ENCODE results near the gene GCK.

DNA sequence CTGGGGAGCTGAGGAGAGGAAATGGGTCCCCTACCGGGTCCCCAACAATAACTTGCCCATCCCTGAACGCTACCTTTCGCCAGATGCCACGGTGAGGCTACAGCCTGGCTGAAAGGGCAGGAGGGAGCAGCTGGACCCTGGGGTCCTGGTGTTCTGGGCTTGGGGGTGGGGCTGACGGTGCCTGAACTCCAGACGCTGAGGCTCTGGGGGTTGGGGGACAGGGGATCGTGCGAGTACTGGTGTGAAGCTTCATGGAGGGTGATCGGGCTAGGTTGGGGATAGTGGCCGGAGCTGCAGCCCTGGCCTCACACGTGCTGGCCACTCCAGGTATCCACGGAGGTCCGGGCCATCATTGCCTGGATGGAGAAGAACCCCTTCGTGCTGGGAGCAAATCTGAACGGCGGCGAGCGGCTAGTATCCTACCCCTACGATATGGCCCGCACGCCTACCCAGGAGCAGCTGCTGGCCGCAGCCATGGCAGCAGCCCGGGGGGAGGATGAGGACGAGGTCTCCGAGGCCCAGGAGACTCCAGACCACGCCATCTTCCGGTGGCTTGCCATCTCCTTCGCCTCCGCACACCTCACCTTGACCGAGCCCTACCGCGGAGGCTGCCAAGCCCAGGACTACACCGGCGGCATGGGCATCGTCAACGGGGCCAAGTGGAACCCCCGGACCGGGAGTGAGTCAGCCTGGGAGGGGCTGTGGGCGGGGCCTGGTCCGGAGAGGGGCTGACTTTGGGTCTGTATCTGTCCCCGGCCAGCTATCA lies 76.8 kb downstream of the GCK start:
- TF ChIP-seq TOX (CRISPR knock-in tag; IDR thresholded peaks at IDR 0.05; ENCODE audit: borderline replicate concordance) (no peak), CSDC2 (CRISPR knock-in tag; IDR thresholded peaks at IDR 0.05) (no peak)
- TF ChIP-seq, protein P1, sequence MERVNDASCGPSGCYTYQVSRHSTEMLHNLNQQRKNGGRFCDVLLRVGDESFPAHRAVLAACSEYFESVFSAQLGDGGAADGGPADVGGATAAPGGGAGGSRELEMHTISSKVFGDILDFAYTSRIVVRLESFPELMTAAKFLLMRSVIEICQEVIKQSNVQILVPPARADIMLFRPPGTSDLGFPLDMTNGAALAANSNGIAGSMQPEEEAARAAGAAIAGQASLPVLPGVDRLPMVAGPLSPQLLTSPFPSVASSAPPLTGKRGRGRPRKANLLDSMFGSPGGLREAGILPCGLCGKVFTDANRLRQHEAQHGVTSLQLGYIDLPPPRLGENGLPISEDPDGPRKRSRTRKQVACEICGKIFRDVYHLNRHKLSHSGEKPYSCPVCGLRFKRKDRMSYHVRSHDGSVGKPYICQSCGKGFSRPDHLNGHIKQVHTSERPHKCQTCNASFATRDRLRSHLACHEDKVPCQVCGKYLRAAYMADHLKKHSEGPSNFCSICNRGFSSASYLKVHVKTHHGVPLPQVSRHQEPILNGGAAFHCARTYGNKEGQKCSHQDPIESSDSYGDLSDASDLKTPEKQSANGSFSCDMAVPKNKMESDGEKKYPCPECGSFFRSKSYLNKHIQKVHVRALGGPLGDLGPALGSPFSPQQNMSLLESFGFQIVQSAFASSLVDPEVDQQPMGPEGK (CRISPR knock-in tag; IDR thresholded peaks at IDR 0.05; ENCODE audit: borderline replicate concordance) = no peak
- TF ChIP-seq, protein P2, sequence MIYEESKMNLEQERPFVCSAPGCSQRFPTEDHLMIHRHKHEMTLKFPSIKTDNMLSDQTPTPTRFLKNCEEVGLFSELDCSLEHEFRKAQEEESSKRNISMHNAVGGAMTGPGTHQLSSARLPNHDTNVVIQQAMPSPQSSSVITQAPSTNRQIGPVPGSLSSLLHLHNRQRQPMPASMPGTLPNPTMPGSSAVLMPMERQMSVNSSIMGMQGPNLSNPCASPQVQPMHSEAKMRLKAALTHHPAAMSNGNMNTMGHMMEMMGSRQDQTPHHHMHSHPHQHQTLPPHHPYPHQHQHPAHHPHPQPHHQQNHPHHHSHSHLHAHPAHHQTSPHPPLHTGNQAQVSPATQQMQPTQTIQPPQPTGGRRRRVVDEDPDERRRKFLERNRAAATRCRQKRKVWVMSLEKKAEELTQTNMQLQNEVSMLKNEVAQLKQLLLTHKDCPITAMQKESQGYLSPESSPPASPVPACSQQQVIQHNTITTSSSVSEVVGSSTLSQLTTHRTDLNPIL (CRISPR knock-in tag; IDR thresholded peaks at IDR 0.05; ENCODE audit: low read depth) = no peak
- TF ChIP-seq, protein P3, sequence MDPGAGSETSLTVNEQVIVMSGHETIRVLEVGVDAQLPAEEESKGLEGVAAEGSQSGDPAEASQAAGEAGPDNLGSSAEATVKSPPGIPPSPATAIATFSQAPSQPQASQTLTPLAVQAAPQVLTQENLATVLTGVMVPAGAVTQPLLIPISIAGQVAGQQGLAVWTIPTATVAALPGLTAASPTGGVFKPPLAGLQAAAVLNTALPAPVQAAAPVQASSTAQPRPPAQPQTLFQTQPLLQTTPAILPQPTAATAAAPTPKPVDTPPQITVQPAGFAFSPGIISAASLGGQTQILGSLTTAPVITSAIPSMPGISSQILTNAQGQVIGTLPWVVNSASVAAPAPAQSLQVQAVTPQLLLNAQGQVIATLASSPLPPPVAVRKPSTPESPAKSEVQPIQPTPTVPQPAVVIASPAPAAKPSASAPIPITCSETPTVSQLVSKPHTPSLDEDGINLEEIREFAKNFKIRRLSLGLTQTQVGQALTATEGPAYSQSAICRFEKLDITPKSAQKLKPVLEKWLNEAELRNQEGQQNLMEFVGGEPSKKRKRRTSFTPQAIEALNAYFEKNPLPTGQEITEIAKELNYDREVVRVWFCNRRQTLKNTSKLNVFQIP (CRISPR knock-in tag; IDR thresholded peaks at IDR 0.05; ENCODE audit: borderline replicate concordance, low read depth) = no peak
- TF ChIP-seq, protein P4, sequence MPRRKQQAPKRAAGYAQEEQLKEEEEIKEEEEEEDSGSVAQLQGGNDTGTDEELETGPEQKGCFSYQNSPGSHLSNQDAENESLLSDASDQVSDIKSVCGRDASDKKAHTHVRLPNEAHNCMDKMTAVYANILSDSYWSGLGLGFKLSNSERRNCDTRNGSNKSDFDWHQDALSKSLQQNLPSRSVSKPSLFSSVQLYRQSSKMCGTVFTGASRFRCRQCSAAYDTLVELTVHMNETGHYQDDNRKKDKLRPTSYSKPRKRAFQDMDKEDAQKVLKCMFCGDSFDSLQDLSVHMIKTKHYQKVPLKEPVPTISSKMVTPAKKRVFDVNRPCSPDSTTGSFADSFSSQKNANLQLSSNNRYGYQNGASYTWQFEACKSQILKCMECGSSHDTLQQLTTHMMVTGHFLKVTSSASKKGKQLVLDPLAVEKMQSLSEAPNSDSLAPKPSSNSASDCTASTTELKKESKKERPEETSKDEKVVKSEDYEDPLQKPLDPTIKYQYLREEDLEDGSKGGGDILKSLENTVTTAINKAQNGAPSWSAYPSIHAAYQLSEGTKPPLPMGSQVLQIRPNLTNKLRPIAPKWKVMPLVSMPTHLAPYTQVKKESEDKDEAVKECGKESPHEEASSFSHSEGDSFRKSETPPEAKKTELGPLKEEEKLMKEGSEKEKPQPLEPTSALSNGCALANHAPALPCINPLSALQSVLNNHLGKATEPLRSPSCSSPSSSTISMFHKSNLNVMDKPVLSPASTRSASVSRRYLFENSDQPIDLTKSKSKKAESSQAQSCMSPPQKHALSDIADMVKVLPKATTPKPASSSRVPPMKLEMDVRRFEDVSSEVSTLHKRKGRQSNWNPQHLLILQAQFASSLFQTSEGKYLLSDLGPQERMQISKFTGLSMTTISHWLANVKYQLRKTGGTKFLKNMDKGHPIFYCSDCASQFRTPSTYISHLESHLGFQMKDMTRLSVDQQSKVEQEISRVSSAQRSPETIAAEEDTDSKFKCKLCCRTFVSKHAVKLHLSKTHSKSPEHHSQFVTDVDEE (CRISPR knock-in tag; IDR thresholded peaks at IDR 0.05) = no peak
